Liver (tissue), 9 donors: ENCODE data around the gene CLTRN. TPM values are rescaled to one million over a fixed set of nuclear protein-coding genes. Genes with fewer than 3 reads are reported as not detected.

Experiments
- DNase-seq: peaks from one replicate; pipeline ENCODE4 v3.0.0-alpha.2; 2017; ENCODE audit warnings: low spot score
- H3K27ac ChIP-seq, 2 donors: one replicate each; pipeline ENCODE4 v1.7.0; 2013; ENCODE audit warnings: inconsistent platforms in 2 of 2, low read length in 2 of 2, control low read depth in 1 of 2, low read depth in 1 of 2, mild to moderate bottlenecking in 1 of 2
- H3K27me3 ChIP-seq, 4 donors: one replicate each; pipeline versions ENCODE4 v1.6.1 to v1.7.0; 2013; ENCODE audit warnings: low read length in 3 of 4, inconsistent platforms in 1 of 4, mild to moderate bottlenecking in 1 of 4, moderate library complexity in 1 of 4; ENCODE audit not compliant: control insufficient read depth in 4 of 4, insufficient read depth in 4 of 4
- H3K36me3 ChIP-seq, 4 donors: one replicate each; pipeline versions ENCODE4 v1.6.1 to v1.7.0; 2013; ENCODE audit warnings: low read length in 3 of 4, mild to moderate bottlenecking in 3 of 4, low read depth in 1 of 4, moderate library complexity in 1 of 4; ENCODE audit not compliant: control insufficient read depth in 4 of 4, insufficient read depth in 3 of 4
- H3K4me1 ChIP-seq, 4 donors: one replicate each; pipeline versions ENCODE4 v1.6.1 to v1.7.0; 2013; ENCODE audit warnings: low read length in 3 of 4, mild to moderate bottlenecking in 3 of 4, moderate library complexity in 1 of 4; ENCODE audit not compliant: control insufficient read depth in 4 of 4, insufficient read depth in 4 of 4
- H3K4me3 ChIP-seq, 3 donors: one replicate each; pipeline versions ENCODE4 v1.6.1 to v1.7.0; 2013; ENCODE audit warnings: low read length in 3 of 3, control low read depth in 1 of 3, low read depth in 1 of 3, mild to moderate bottlenecking in 1 of 3
- H3K9ac ChIP-seq, 2 donors: one replicate each; pipeline ENCODE4 v1.7.0; 2013; ENCODE audit warnings: low read length in 2 of 2, mild to moderate bottlenecking in 2 of 2, moderate library complexity in 2 of 2, control low read depth in 1 of 2, low read depth in 1 of 2
- H3K9me3 ChIP-seq, 4 donors: one replicate each; pipeline versions ENCODE4 v1.6.1 to v1.7.0; 2013; ENCODE audit warnings: low read length in 3 of 4; ENCODE audit not compliant: control insufficient read depth in 4 of 4
- CTCF ChIP-seq: fragments of 150-350 bp; IDR thresholded peaks from 2 replicates; pipeline ENCODE4 v1.5.1; 2017; ENCODE audit warnings: improper control_type of control experiment, low read depth, low read length; ENCODE audit not compliant: missing input control
- EGR1 ChIP-seq, 2 donors: IDR thresholded peaks; 2 replicates each; pipeline ENCODE4 v1.6.1; 2016 to 2018; ENCODE audit warnings: antibody characterized with exemption in 2 of 2, low read depth in 2 of 2
- FOXA1 ChIP-seq: IDR thresholded peaks from 2 replicates; pipeline ENCODE4 v1.6.1; 2016; ENCODE audit warnings: antibody characterized with exemption
- FOXA2 ChIP-seq: IDR thresholded peaks from 2 replicates; pipeline ENCODE4 v1.6.1; 2016; ENCODE audit warnings: antibody characterized with exemption
- GABPA ChIP-seq, 2 donors: IDR thresholded peaks in 1 of 2; conservative IDR thresholded peaks in 1 of 2; 2 replicates each; pipeline ENCODE4 v1.6.1; 2016; ENCODE audit warnings: antibody characterized with exemption in 2 of 2, mild to moderate bottlenecking in 1 of 2, moderate library complexity in 1 of 2
- HNF4A ChIP-seq, 2 donors: conservative IDR thresholded peaks; 2 replicates each; pipeline ENCODE4 v1.6.1; 2016; ENCODE audit warnings: antibody characterized with exemption in 2 of 2, mild to moderate bottlenecking in 2 of 2
- HNF4G ChIP-seq: IDR thresholded peaks from 2 replicates; pipeline ENCODE4 v1.6.1; 2016; ENCODE audit warnings: antibody characterized with exemption
- JUND ChIP-seq, 2 donors: IDR thresholded peaks; 2 replicates each; pipeline ENCODE4 v1.6.1; 2016; ENCODE audit warnings: antibody characterized with exemption in 2 of 2
- MAX ChIP-seq: IDR thresholded peaks from 2 replicates; pipeline ENCODE4 v1.6.1; 2016; ENCODE audit warnings: antibody characterized with exemption
- NR2F2 ChIP-seq: IDR thresholded peaks from 2 replicates; pipeline ENCODE4 v1.6.1; 2016; ENCODE audit warnings: antibody characterized with exemption
- RAD21 ChIP-seq, 2 donors: IDR thresholded peaks; 2 replicates each; pipeline ENCODE4 v1.6.1; 2016; ENCODE audit warnings: antibody characterized with exemption in 2 of 2, mild to moderate bottlenecking in 2 of 2
- RXRA ChIP-seq, 2 donors: IDR thresholded peaks; 2 replicates each; pipeline ENCODE4 v1.6.1; 2017 to 2018; ENCODE audit warnings: antibody characterized with exemption in 2 of 2, mild to moderate bottlenecking in 1 of 2
- SP1 ChIP-seq: IDR thresholded peaks from 2 replicates; pipeline ENCODE4 v1.6.1; 2018; ENCODE audit warnings: antibody characterized with exemption, mild to moderate bottlenecking
- TAF1 ChIP-seq: conservative IDR thresholded peaks from 2 replicates; pipeline ENCODE4 v1.6.1; 2016; ENCODE audit warnings: antibody characterized with exemption, mild to moderate bottlenecking
- YY1 ChIP-seq: IDR thresholded peaks from 2 replicates; pipeline ENCODE4 v1.6.1; 2016; ENCODE audit warnings: antibody characterized with exemption, mild to moderate bottlenecking
- ZBTB33 ChIP-seq: IDR thresholded peaks from 2 replicates; pipeline ENCODE4 v1.6.1; 2016; ENCODE audit warnings: antibody characterized with exemption
- WGBS: extraction: QIAGEN DNeasy Blood & Tissue Kit; methylation state at CpG from one replicate; pipeline ENCODE4 v1.1.7; 2013; 5-methylcytosine and 5-hydroxymethylcytosine counted together
- polyA plus RNA-seq, 2 donors: library from polyadenylated mRNA; stranded (reverse) in 1 of 2; unstranded in 1 of 2; fragments of 200-250 nt in 1 of 2; fragments of >200 nt in 1 of 2; fragmentation: Nextera tagmentation in 1 of 2; extraction: Ambion mirVana in 1 of 2; gene quantifications; one replicate each; pipeline versions ENCODE4 v1.2.1 to v1.2.3, GENCODE V29; 2013 to 2015
- total RNA-seq, 2 donors: library from RNA; depleted of rRNA; stranded (reverse); fragments of >200 nt; gene quantifications; one replicate each; pipeline ENCODE4 v1.2.3, GENCODE V29; 2014
- TF ChIP-seq, protein P1 (sequence below): IDR thresholded peaks from 2 replicates; pipeline ENCODE4 v1.6.1; 2016; ENCODE audit warnings: antibody characterized with exemption, mild to moderate bottlenecking
- TF ChIP-seq, protein P2 (sequence below): IDR thresholded peaks from 2 replicates; pipeline ENCODE4 v1.6.1; 2016; ENCODE audit warnings: antibody characterized with exemption
- donor health status: healthy.
- donor health status: healthy.
- donor health status: healthy.
- donor health status: healthy.
- donor health status: healthy.

The CLTRN gene
- total and polyA plus RNA-seq, 4 donors: 1.5 to 11.0 (median 5.0) TPM

DNA sequence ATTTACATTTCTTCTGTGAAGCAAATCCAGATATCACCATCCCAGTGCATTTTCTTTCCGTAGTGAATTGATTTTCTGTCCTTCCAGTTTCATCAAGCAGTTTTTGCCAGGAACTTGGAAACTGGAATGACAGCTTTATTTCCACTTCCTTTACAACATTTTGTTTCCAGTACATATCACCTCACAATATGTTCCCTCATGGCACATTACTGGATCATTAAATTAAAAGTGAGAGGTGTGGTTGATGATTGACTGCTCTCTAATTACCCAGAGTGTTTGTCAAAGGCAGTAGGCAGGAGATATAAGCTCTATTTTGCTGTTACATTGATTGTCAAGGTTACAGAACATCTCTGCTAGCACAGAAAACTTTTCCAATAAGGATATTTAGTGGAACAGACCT, 41.6 kb downstream of the CLTRN start (continued):
- no peak for TF ChIP-seq SP1
- no peak for TF ChIP-seq FOXA1
- TF ChIP-seq RXRA (IDR thresholded peaks at IDR 0.05): no peak
- TF ChIP-seq HNF4A (conservative IDR thresholded peaks at IDR 0.05): no peak
- TF ChIP-seq CTCF: no peak
- no peak for TF ChIP-seq HNF4G
- TF ChIP-seq FOXA2: no peak

- DNase-seq: no peak
- Histone ChIP-seq H3K9me3 (no peaks in the 10 kb centered on the region), H3K27me3 (no peaks in the 10 kb centered on the region), H3K4me3 (no peak overlapping the region), H3K27ac (no peak overlapping the region), H3K9ac (no peak overlapping the region), H3K4me1 (no peaks in the 10 kb centered on the region), H3K36me3 (peaks cover 0 to 1% (median 0%) of the 10 kb centered on the region in 4 donors)
- TF ChIP-seq SP1 (no peak), GABPA (IDR thresholded peaks at IDR 0.05 in 1 of 2, conservative IDR thresholded peaks at IDR 0.05 in 1 of 2) (no peak), CTCF (no peak), FOXA2 (no peak), RAD21 (IDR thresholded peaks at IDR 0.05) (no peak), TAF1 (no peak), HNF4G (no peak), EGR1 (IDR thresholded peaks at IDR 0.05; ENCODE audit: low read depth in 2 of 2) (no peak), RXRA (IDR thresholded peaks at IDR 0.05) (no peak), NR2F2 (no peak), MAX (no peak), JUND (IDR thresholded peaks at IDR 0.05) (no peak), YY1 (no peak), FOXA1 (no peak), ZBTB33 (no peak)
- TF ChIP-seq, protein P1, sequence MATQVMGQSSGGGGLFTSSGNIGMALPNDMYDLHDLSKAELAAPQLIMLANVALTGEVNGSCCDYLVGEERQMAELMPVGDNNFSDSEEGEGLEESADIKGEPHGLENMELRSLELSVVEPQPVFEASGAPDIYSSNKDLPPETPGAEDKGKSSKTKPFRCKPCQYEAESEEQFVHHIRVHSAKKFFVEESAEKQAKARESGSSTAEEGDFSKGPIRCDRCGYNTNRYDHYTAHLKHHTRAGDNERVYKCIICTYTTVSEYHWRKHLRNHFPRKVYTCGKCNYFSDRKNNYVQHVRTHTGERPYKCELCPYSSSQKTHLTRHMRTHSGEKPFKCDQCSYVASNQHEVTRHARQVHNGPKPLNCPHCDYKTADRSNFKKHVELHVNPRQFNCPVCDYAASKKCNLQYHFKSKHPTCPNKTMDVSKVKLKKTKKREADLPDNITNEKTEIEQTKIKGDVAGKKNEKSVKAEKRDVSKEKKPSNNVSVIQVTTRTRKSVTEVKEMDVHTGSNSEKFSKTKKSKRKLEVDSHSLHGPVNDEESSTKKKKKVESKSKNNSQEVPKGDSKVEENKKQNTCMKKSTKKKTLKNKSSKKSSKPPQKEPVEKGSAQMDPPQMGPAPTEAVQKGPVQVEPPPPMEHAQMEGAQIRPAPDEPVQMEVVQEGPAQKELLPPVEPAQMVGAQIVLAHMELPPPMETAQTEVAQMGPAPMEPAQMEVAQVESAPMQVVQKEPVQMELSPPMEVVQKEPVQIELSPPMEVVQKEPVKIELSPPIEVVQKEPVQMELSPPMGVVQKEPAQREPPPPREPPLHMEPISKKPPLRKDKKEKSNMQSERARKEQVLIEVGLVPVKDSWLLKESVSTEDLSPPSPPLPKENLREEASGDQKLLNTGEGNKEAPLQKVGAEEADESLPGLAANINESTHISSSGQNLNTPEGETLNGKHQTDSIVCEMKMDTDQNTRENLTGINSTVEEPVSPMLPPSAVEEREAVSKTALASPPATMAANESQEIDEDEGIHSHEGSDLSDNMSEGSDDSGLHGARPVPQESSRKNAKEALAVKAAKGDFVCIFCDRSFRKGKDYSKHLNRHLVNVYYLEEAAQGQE: no peak
- TF ChIP-seq, protein P2, sequence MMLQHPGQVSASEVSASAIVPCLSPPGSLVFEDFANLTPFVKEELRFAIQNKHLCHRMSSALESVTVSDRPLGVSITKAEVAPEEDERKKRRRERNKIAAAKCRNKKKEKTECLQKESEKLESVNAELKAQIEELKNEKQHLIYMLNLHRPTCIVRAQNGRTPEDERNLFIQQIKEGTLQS: no peak
- WGBS: 75% methylated on average over 3 of the region's 3 CpGs
Measured at GRCh38 chrX:15619053-15619755, 45.4 kb downstream of the CLTRN start.
